NT2/D1 (cell line): ENCODE results near the gene SH2D3C.

Source experiments
- SUZ12 ChIP-seq: IDR thresholded peaks from 2 replicates; pipeline ENCODE4 v1.6.1; 2011; ENCODE audit not compliant: insufficient read length, insufficient read depth; ENCODE audit errors: extremely low read depth
- YY1 ChIP-seq: IDR thresholded peaks from 2 replicates; pipeline ENCODE4 v1.6.1; 2011; ENCODE audit not compliant: insufficient read length, insufficient read depth

- no peak for TF ChIP-seq SUZ12
- TF ChIP-seq YY1: no peak
These were observed 3.3 kb upstream of the SH2D3C start for GRCh38 chr9:127781806-127782205.
